CD14-positive monocyte (primary cell): Measurements from ENCODE around the gene SRXN1. TPM values are rescaled to one million over a fixed set of nuclear protein-coding genes. Genes with fewer than 3 reads are reported as not detected.

Experiments
- DNase-seq, 3 donors: peaks; one replicate each; pipeline ENCODE4 v3.0.0-alpha.2; 2011 to 2022
- H2AFZ ChIP-seq: 2 replicates; pipeline ENCODE4 v1.6.0; 2012; ENCODE audit warnings: mild to moderate bottlenecking, low read depth, low read length, inconsistent platforms; ENCODE audit not compliant: insufficient read depth, poor library complexity, severe bottlenecking
- H3K27ac ChIP-seq, 2 donors: 1 replicate in 1 of 2; 2 replicates in 1 of 2; pipeline ENCODE4 v1.5.1; 2012 to 2013; ENCODE audit warnings: low read length in 2 of 2, control low read depth in 1 of 2, inconsistent platforms in 1 of 2, low read depth in 1 of 2, mild to moderate bottlenecking in 1 of 2
- H3K27me3 ChIP-seq, 2 donors: one replicate each; pipeline versions ENCODE4 v1.6.0 to v1.6.1; 2011 to 2013; ENCODE audit warnings: low read length in 2 of 2; ENCODE audit not compliant: control insufficient read depth in 2 of 2, insufficient read depth in 2 of 2
- H3K36me3 ChIP-seq, 2 donors: replicated peaks in 1 of 2; 1 replicate in 1 of 2; 2 replicates in 1 of 2; pipeline versions ENCODE4 v1.5.1 to v1.6.1; 2012 to 2013; ENCODE audit warnings: low read length in 2 of 2, control low read depth in 1 of 2, inconsistent platforms in 1 of 2, mild to moderate bottlenecking in 1 of 2; ENCODE audit not compliant: insufficient read depth in 2 of 2, control insufficient read depth in 1 of 2
- H3K4me1 ChIP-seq, 2 donors: 1 replicate in 1 of 2; 2 replicates in 1 of 2; pipeline versions ENCODE4 v1.5.1 to v1.6.1; 2012 to 2013; ENCODE audit warnings: low read length in 2 of 2, control low read depth in 1 of 2, inconsistent platforms in 1 of 2, mild to moderate bottlenecking in 1 of 2, moderate library complexity in 1 of 2; ENCODE audit not compliant: insufficient read depth in 2 of 2, control insufficient read depth in 1 of 2
- H3K4me2 ChIP-seq: replicated peaks from 2 replicates; pipeline ENCODE3; 2012; ENCODE audit warnings: low read length, moderate library complexity, mild to moderate bottlenecking; ENCODE audit not compliant: poor library complexity, severe bottlenecking; ENCODE audit errors: extremely low read depth
- H3K4me3 ChIP-seq, 3 experiments: fragments of 200-600 bp in 1 of 3; sonication (generic) in 1 of 3; replicated peaks in 1 of 3; 1 replicate in 2 of 3; 2 replicates in 1 of 3; pipeline ENCODE4 v1.5.1; 2011 to 2013; ENCODE audit warnings: low read length in 3 of 3, mild to moderate bottlenecking in 3 of 3, control low read depth in 2 of 3, low read depth in 2 of 3, inconsistent platforms in 1 of 3, moderate library complexity in 1 of 3
- H3K79me2 ChIP-seq: 2 replicates; pipeline ENCODE4 v1.6.0; 2012; ENCODE audit warnings: mild to moderate bottlenecking, control low read depth, inconsistent platforms, low read length, moderate library complexity; ENCODE audit not compliant: insufficient read depth
- H3K9ac ChIP-seq: 2 replicates; pipeline ENCODE4 v1.6.0; 2017; ENCODE audit warnings: low read length, mild to moderate bottlenecking; ENCODE audit not compliant: insufficient read depth, poor library complexity, severe bottlenecking
- H3K9me3 ChIP-seq, 2 donors: replicated peaks in 1 of 2; 1 replicate in 1 of 2; 2 replicates in 1 of 2; pipeline versions ENCODE4 v1.5.1 to v1.6.1; 2012 to 2013; ENCODE audit warnings: low read length in 2 of 2, control low read depth in 1 of 2; ENCODE audit not compliant: control insufficient read depth in 1 of 2, insufficient read depth in 1 of 2
- H4K20me1 ChIP-seq: 2 replicates; pipeline ENCODE4 v1.6.0; 2012; ENCODE audit warnings: mild to moderate bottlenecking, low read length, control low read depth, moderate library complexity; ENCODE audit not compliant: insufficient read depth
- H3K27ac Mint-ChIP-seq, 7 donors: one replicate each; pipeline ENCODE4 v1.8.0; 2020; ENCODE audit warnings: mild to moderate bottlenecking in 7 of 7, mixed read lengths in 7 of 7, moderate library complexity in 6 of 7, inconsistent platforms in 2 of 7
- H3K27me3 Mint-ChIP-seq, 3 donors: one replicate each; pipeline ENCODE4 v1.8.0; 2021 to 2022; ENCODE audit warnings: low read depth in 3 of 3, mild to moderate bottlenecking in 3 of 3, mixed read lengths in 3 of 3, moderate library complexity in 3 of 3, inconsistent platforms in 1 of 3
- H3K36me3 Mint-ChIP-seq, 2 donors: one replicate each; pipeline ENCODE4 v1.8.0; 2020; ENCODE audit warnings: mixed read lengths in 2 of 2, inconsistent platforms in 1 of 2, mild to moderate bottlenecking in 1 of 2
- H3K4me1 Mint-ChIP-seq: one replicate; pipeline ENCODE4 v1.8.0; 2020; ENCODE audit warnings: mild to moderate bottlenecking, mixed read lengths
- H3K4me3 Mint-ChIP-seq, 2 donors: one replicate each; pipeline ENCODE4 v1.8.0; 2020; ENCODE audit warnings: mild to moderate bottlenecking in 2 of 2, mixed read lengths in 2 of 2, moderate library complexity in 1 of 2
- H3K9me3 Mint-ChIP-seq, 7 donors: one replicate each; pipeline ENCODE4 v1.8.0; 2020 to 2022; ENCODE audit warnings: mixed read lengths in 7 of 7, mild to moderate bottlenecking in 6 of 7, moderate library complexity in 6 of 7, inconsistent platforms in 2 of 7
- whole genome bisulfite sequencing: methylation state at CpG from one replicate; pipeline ENCODE4 v1.1.5; 2013; ENCODE audit warnings: missing lambda C conversion rate; ENCODE audit not compliant: insufficient coverage; 5-methylcytosine and 5-hydroxymethylcytosine counted together
- intact Hi-C, 2 donors: fragments of 100-400 bp; cut with micrococcal nuclease; formaldehyde crosslinking; loops; one replicate each; pipeline versions ENCODE4 v1.15.0 to v1.15.1; 2023
- polyA plus RNA-seq, 3 donors: library from polyadenylated mRNA; depleted of rRNA in 1 of 3; unstranded in 2 of 3; stranded (reverse) in 1 of 3; fragments of 300-500 nt in 2 of 3; fragments of >200 nt in 1 of 3; fragmentation: Illumina TruSeq in 2 of 3; gene quantifications; 1 replicate in 2 of 3; 2 replicates in 1 of 3; pipeline ENCODE4 v1.2.3, GENCODE V29; 2012 to 2021
- TF ChIP-seq, protein P1 (sequence below): fragments of 200-600 bp; IDR thresholded peaks from one replicate; pipeline ENCODE4 v1.8.0; 2022; ENCODE audit warnings: antibody characterized with exemption, mild to moderate bottlenecking

Gene SRXN1
- polyA plus RNA-seq, 3 donors: 33.5 to 62.4 (median 56.6) TPM

DNA sequence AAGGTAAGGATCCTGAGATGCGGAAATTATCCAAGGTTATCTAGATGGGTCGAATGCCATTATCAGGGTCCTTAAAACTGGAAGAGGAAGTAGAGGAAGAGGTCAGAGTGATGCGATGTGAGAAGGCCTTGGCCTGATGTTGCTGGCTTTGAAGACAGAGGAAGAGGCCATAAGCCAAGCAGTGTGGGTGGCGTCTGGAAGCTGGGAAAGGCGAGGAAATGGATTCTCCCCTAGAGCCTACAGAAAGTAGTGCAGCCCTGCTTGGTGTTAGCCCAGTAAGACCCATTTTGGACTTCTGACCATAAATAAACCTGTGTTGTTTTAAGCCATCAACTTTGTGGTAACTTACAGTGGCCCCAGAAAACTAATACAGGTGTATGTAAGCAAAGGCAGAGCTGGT lies 2.0 kb downstream of the SRXN1 start:
- peaks cover 0 to 7% (median 6%) of the 10 kb centered on the region in 7 donors for H3K9me3 Mint-ChIP-seq
- intact Hi-C loops: loop anchor here in 1 of 2 donors (5.0 to 10.0 kb wide), 2 partner anchors 109 to 184 kb away; partner anchors contain the start of genes CSNK2A1 and FAM110A

DNA sequence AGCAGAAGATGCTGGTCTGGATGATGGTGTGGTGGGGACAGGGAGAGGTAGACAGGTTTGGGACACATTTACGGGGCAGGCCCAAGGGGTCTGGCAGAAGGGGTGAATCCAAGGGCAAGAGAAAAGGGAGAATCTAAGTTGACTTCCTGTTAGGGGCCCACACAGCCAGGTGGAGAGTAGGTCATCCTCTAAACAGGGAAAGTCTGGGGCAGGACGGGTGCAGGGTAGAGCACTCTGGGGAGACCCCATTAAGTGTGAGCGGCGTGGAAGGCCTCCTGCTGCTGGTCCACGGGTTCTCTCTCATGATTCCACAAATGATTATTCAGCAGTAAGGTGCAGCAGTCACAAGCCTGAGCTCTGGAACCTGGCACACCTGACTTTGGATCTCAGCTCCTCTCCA lies 2.7 kb downstream of the SRXN1 start:
- no peak overlapping the region for H3K27ac ChIP-seq
- H3K36me3 ChIP-seq: peaks cover 36 to 43% of the 10 kb centered on the region in 2 donors
- no peak overlapping the region for H3K9ac ChIP-seq
- intact Hi-C loops: loop anchor here in 1 of 2 donors (5.0 to 10.0 kb wide), 2 partner anchors 108 to 185 kb away; partner anchors contain the start of genes CSNK2A1 and FAM110A
- 100% methylated on average over 1 of the region's 5 CpGs for WGBS
- H3K4me3 ChIP-seq: no peak overlapping the region
- H3K4me2 ChIP-seq: no peak overlapping the region
- H3K27me3 ChIP-seq: no peaks in the 10 kb centered on the region
- TF ChIP-seq, protein P1, sequence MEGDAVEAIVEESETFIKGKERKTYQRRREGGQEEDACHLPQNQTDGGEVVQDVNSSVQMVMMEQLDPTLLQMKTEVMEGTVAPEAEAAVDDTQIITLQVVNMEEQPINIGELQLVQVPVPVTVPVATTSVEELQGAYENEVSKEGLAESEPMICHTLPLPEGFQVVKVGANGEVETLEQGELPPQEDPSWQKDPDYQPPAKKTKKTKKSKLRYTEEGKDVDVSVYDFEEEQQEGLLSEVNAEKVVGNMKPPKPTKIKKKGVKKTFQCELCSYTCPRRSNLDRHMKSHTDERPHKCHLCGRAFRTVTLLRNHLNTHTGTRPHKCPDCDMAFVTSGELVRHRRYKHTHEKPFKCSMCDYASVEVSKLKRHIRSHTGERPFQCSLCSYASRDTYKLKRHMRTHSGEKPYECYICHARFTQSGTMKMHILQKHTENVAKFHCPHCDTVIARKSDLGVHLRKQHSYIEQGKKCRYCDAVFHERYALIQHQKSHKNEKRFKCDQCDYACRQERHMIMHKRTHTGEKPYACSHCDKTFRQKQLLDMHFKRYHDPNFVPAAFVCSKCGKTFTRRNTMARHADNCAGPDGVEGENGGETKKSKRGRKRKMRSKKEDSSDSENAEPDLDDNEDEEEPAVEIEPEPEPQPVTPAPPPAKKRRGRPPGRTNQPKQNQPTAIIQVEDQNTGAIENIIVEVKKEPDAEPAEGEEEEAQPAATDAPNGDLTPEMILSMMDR: no peak
- H2AFZ ChIP-seq: no peak overlapping the region
- peak overlapping the region in 1 of 2 donors; percentile 20 for H3K4me3 Mint-ChIP-seq
- peak overlapping the region in 2 of 7 donors; percentile 28 to 54 for H3K27ac Mint-ChIP-seq
- H4K20me1 ChIP-seq: peaks cover 66% of the 10 kb centered on the region
- peaks cover 34 to 47% of the 10 kb centered on the region in 2 donors for H3K4me1 ChIP-seq
- peaks cover 48% of the 10 kb centered on the region for H3K4me1 Mint-ChIP-seq
- peaks cover 4 to 9% of the 10 kb centered on the region in 2 donors for H3K9me3 ChIP-seq
- H3K27me3 Mint-ChIP-seq: peaks cover 0 to 2% (median 0%) of the 10 kb centered on the region in 3 donors
- no peak for DNase-seq
- H3K9me3 Mint-ChIP-seq: peaks cover 0 to 7% (median 6%) of the 10 kb centered on the region in 7 donors
- H3K79me2 ChIP-seq: peaks cover 27% of the 10 kb centered on the region
- H3K36me3 Mint-ChIP-seq: peaks cover 44 to 46% of the 10 kb centered on the region in 2 donors

More for the DNA sequence above, 2.0 kb downstream of the SRXN1 start:
- WGBS: 88% methylated on average over 3 of the region's 5 CpGs
- peaks cover 33 to 47% of the 10 kb centered on the region in 2 donors for H3K4me1 ChIP-seq
- no peak overlapping the region for H3K9ac ChIP-seq
- H3K27me3 ChIP-seq: no peaks in the 10 kb centered on the region
- peaks cover 44 to 46% of the 10 kb centered on the region in 2 donors for H3K36me3 Mint-ChIP-seq
- peaks cover 4 to 9% of the 10 kb centered on the region in 2 donors for H3K9me3 ChIP-seq
- H2AFZ ChIP-seq: no peak overlapping the region
- no peak overlapping the region for H3K4me3 ChIP-seq
- H3K27ac ChIP-seq: peak overlapping the region in 1 of 2 donors; percentile 17
- peaks cover 60% of the 10 kb centered on the region for H4K20me1 ChIP-seq
- DNase-seq: no peak
- no peaks in the 10 kb centered on the region for H3K27me3 Mint-ChIP-seq
- H3K4me3 Mint-ChIP-seq: peak overlapping the region in 1 of 2 donors; percentile 11
- peaks cover 27% of the 10 kb centered on the region for H3K79me2 ChIP-seq
- peaks cover 36 to 43% of the 10 kb centered on the region in 2 donors for H3K36me3 ChIP-seq
- TF ChIP-seq, protein P1: no peak
- H3K4me1 Mint-ChIP-seq: peaks cover 50% of the 10 kb centered on the region
- H3K4me2 ChIP-seq: no peak overlapping the region
- H3K27ac Mint-ChIP-seq: peak overlapping the region in 4 of 7 donors; percentile 8 to 89 (median 30)
